GM18519 (cell line): ENCODE results near the gene IL7R.

Experiments used
- ATAC-seq: cut with Tn5 transposase; IDR thresholded peaks from one replicate; pipeline ENCODE4 v1.9.1; 2021; ENCODE audit warnings: mild to moderate bottlenecking, moderate library complexity; ENCODE audit not compliant: unreplicated experiment, low FRiP score

Gene IL7R

GRCh38 chr5:35900972-35901695 is 44.4 kb downstream of the IL7R start:
- no peak for ATAC-seq

DNA sequence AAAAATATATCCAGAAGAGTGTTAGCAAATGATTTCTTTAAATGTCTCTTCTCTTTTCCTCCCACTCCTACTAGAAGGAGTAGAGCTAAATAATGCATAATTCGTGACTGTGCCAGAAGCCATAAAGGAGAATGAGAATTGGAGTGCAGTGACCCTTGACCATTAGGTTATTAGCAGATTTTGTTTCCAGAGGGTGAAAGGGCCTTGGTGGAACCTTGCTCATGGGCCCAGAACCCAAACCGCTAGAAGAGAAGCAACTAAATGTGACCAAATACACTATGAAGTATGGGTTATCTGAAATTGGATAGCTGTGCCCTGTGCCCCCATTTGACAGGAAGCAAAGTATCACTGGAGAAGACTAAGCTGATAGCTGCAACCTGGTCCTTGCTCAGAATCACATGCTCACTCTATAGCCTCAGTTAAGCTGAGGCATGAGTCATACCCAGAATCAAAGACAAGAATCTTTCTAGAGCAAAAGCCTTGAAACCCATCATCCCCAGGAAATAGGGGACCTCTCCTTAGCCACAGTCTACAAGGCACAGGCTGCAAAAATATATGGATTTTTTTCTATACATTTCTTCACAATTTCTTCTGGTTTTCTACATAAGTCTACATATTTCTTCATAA is 45.5 kb downstream of the IL7R start:
- ATAC-seq, result peak; percentile 55

- ATAC-seq, result no peak
These were observed 47.0 kb downstream of the IL7R start for GRCh38 chr5:35903631-35904203.

- ATAC-seq, result peak; percentile 74
These were observed 47.9 kb downstream of the IL7R start for GRCh38 chr5:35904443-35905132.

GRCh38 chr5:35908228-35908627 is 51.5 kb downstream of the IL7R start:
- ATAC-seq, result no peak

DNA sequence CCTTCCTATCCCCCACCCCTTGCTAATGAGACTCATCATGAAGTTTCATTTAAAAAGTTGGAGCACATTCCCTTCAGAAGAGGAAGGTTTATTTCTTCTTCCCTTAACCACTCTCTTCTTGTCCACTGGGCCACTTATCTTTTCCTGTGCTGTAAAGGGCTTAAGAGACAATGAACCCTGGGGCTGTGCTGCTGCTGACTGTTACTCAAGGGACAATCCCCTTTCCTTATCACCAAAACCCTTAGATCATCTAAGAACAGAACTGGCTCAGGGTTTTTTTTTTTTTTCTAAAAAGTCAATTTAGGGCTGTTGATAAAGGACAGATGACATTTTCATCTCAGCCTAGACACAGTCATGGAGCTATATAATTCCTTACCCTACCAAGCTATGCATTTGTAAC is 52.1 kb downstream of the IL7R start:
- no peak for ATAC-seq

- ATAC-seq, result no peak
These were observed 62.5 kb downstream of the IL7R start for GRCh38 chr5:35919191-35919590.

- no peak for ATAC-seq
These were observed 64.2 kb downstream of the IL7R start for GRCh38 chr5:35920890-35921289.

DNA sequence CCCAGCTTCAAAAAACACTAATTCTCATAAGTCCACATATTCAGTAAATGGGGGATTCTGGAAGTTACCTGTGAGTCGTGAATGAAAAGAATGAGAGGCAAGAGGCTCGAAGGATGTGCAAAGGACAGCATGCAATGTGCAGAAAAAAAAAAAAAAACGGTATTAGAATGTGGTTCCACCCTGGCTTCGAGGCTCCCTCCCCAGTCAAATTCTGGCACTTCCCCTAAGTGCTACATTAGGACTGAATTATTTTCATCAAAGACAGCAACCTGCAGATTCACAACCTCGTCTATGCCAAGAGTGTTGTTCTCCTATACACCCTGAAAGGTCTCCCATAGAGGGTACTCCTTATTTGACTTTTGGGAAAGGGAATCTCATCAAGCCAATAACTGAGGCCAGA is 65.2 kb downstream of the IL7R start:
- ATAC-seq, result no peak

GRCh38 chr5:35922468-35922867 is 65.8 kb downstream of the IL7R start:
- ATAC-seq, result no peak

- no peak for ATAC-seq
These were observed 67.6 kb downstream of the IL7R start for GRCh38 chr5:35924122-35924949.

GRCh38 chr5:35924950-35925722 is 68.4 kb downstream of the IL7R start:
- peak; percentile 73 for ATAC-seq

GRCh38 chr5:35926389-35927051 is 69.8 kb downstream of the IL7R start:
- peak; percentile 37 for ATAC-seq
